Medulla oblongata (tissue), 1 donor: ENCODE measurements around the gene PHLDB1.
"Not testable (repeated sequence)": the region's sequence is repeated elsewhere in the genome, so short reads cannot be mapped to it uniquely, and the experiment has no call there.

Experiments
- DNase-seq: peaks from one replicate; pipeline ENCODE4 v3.0.0-alpha.2; 2015; ENCODE audit errors: extremely low spot score

PHLDB1 gene

DNA sequence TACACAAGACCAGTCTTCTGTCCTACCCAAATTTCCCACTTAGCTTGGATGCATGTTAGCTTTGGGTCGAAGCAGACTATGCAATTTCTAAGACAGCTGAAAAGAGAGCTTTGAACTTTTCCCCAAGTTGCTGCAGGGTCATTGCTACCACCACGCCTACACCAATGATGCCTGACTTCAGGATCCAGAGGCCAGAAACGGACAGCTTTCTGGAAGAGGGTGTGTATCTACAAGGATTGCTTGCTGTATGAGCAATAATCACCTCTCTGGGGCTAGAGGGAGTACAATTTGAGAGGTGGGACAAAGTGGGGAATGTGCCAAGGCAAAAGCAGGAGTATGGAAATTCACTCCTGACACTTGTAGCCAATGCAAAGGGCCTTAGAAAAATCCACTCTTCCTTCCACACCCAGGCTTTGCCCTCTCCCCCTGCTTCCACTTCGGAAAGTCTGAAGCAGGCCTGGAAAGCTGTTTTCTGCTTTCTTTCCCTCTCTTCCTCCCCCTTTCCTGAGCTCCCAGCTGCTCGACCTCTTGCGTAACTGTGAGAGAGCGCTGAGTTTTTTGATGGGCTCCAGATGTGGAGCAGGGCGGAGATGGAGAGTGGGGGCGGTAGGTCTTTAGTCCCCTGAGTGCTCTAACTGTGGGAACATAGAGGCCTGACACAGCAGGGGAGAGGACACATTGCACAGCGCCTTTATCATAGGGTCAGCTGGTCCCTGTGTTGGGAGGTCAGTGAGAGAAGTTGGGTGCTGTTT, 2.1 kb upstream of the PHLDB1 start:
- peak; percentile 54 for DNase-seq

DNA sequence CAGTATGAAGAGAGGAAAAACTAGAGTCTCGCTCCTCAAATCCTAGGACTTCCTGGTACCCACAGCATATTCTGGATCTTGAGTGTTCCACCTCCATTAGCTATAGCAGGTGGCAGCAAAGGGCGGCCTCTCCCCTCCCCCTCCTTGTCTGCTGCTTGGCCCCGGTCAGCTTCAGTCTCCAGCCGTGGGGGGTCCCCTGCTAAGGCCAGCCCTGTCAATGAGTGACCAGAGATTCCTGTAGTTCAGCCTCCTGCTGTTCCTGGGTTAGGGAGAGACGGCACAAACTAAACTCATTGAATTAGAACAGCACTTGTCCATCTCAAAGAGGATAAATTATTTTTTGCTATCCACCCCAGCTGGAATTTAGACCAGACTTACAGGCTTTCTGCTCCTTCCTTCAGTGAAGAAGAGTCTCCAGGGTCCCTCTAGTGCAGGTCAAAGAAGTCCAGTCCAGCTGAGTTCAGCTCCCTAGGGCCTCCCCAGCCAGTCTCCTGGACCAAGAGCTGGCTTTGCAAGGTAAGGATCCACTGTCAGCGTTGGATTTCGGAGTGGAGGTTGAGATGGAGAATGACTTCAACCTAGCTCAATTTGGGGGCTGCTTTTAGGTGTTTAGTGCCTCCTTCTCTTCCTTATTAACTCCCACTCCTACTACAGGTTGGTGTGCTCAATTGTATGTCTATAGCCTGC, 1.1 kb upstream of the PHLDB1 start:
- no peak for DNase-seq

DNA sequence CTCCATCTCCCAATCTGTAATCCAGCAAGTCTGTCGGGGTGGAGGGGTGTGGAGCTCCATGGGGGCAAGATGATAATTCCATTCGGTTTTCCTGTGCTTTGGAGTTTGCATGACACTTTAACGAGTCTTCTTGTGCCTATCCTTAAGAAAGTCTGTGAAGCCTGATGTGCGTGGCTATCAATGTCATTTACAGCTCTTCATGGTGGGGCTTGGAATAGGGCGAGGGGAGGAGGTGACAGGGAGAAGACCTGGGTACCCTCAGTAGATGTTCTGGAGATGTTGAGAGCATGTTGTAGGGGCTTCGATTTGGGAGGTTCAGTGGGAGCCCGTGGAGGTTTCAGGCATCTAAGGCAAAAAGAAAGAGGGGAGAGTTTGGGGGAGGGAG, 579 bp upstream of the PHLDB1 start:
- DNase-seq: no peak

DNA sequence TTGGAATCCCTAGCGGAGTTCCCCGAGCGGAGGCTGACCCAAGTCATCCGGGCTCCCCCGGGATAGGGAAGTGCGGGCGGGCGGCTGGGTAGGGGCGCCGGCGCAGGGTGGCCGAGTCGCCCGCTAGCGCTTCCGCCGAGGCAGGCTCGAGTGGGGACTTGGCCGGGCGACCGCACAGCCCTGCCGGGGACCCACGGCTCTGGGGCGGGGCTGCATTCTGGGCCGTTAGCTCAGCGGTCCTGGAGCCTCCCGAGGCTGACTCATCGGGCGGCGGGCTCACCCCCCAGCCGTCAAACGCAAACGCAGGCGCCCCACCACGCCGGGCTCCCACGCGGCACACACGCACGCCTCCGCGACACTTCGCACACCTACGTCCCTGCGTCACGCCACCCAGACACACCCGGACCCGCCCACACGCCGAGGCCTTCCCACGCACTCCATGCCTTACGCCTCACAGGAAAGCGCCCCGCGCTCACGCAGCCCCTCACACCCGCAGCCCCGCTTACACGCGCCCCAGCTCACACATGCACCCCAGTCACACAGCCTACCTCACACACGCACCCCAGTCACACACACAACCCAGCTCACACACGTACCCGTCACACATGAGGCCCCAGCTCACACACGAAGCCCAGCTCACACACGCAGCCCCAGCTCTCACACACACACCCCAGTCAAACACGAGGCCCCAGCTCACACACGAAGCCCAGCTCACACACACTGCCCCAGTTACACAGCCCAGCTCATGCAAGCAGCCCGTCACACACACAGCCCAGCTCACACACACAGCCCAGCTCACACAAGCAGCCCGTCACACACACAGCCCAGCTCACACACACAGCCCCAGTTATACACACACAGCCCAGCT, 1.2 kb downstream of the PHLDB1 start:
- peak; percentile 46 for DNase-seq

DNA sequence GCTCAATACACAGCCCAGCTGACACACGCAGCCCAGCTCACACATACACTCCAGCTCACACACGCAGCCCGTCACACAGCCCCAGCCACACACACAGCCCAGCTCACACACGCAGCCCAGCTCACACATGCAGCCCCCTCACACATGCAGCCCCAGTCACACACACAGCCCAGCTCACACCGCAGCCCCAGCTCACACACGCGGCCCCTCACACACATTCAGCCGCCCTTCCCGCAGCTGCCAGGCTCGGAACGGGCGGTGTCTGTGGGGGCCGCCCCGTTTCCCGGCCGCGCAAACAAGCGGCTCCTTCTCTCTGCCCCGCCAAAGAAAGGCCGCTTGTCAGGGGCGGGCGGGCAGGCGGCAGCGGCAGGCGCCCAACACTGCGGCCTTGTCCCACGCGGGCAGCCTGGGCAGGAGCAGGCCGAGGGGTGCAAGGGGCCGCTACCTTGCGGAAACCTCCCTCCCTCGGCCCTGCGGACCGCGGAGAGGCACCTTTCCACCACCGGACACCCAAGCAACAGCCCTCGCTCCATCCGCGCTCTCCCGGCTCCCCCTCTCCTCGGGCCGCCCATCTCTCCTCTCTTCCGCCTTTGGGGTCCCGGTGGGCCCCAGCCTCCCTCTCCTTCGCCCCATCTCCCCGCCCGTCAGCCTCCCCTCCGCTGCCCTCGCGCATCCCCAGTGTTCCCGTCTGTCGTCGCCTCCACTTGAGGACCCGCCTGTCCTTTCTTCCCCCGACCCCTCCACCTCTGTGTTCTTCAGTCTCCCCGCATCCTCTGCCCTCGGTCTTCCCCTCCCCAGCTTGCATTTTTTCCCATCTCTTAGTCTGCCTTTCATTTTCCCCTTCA, 2.2 kb downstream of the PHLDB1 start:
- peak; percentile 84 for DNase-seq

DNA sequence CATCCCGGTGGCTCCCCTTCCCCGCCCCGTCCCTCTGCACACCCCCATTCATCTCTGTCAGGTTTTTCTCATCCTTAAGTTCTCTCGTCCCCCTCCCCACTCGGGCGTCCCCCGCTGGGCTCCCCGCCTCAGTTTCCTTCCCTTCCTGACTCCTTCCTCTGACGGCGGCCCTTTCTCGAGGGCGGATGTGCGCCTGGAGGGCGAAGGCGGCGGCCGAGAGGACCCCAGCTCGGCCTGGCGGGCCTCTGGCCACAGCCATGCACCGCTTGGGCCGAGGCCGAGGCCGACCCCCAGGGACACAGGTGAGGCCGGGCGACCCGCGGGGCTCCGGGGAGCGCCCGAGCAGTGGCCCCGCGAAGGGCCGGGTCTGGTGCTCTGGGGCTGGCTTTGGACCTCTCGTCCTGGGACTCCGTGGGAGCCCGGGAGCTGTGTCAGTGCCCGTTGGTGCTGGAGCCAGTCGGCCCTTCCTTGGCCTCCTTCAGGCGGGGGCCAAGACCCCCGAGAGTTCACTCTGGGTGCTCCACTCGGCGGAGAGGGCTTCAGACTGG, 2.9 kb downstream of the PHLDB1 start:
- no peak for DNase-seq

DNA sequence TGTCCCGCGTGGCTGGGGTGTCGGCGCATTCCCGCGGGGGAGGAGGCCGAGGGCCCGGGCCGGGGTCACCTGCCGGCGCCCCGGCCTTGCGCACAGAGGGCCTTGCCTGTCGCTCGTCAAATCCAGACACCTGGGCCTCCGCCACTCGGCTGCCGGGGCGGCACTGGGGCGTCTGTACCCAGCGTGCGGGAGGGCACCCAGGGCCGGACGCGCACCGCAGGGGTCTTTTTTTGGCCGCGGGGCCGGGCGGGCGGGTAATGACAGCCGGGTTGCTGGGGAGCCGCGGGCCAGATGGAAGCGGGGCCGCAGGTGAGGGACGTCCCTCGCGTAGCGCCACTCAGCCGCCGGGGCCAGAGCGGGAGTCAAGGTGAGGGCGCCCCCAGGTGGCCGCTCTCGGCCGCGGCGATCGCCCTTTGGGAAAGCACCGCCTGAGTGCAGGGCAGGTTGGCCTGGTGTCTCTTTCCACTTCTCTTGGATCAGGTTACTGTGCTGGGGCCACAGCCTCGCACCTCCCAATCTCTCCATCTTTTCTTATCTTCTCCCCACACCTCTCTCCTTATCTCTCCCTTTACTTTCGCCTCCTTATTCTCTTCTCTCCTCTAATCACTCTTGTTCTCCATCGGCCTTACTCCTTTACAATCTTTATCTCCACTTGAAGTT, 3.5 kb downstream of the PHLDB1 start:
- peak; percentile 78 for DNase-seq

DNA sequence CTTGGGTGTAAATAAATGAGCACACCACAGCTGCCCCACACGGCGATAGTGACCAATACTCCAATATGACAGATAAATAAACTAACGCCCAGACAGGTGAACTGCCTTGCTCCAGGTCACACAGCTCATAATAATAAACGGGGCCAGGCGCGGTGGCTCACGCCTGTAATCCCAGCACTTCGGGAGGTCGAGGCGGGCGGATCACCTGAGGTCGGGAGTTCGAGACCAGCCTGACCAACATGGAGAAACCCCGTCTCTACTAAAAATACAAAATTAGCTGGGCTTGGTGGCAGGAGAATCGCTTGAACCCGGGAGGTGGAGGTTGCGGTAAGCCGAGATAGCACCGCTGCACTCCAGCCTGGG, 4.0 kb downstream of the PHLDB1 start:
- DNase-seq: not testable (repeated sequence)

DNA sequence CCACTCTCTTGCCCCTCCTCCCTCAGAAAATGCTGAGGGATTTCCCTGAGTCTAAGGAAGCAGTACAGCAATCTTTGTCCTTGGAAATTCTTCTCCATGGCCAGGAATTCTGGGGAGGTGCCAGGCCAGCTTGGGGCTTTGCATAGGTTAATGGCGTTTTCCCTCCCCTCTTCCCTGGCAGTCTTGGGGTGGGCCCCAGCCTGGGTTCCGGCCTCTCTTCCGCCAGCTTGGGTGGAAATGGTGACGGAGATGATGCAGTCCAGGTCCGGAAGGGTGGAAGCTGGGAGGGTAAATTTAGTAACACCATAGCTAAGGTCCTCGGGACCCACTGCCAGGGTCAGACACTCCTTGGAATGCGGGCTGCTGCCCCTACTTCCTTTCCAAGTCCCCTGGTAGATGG, 5.0 kb downstream of the PHLDB1 start:
- DNase-seq: no peak

DNA sequence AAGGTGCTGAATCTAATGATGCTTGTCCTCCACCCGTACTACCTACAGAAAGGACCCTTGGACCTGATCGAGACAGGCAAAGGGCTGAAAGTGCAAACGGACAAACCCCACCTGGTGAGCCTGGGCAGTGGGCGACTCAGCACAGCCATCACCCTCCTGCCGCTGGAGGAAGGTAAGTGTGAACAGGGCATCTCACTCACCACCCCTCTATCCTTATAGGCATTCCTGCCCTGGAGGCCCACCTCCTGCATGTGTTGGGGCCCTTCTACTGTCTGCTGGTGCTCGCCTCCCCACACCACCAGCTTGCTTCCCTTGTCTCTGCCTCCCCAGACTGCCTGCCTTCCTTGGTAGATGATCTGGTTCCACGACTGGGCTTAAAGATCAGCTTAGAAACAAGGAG, 7.1 kb downstream of the PHLDB1 start:
- no peak for DNase-seq

DNA sequence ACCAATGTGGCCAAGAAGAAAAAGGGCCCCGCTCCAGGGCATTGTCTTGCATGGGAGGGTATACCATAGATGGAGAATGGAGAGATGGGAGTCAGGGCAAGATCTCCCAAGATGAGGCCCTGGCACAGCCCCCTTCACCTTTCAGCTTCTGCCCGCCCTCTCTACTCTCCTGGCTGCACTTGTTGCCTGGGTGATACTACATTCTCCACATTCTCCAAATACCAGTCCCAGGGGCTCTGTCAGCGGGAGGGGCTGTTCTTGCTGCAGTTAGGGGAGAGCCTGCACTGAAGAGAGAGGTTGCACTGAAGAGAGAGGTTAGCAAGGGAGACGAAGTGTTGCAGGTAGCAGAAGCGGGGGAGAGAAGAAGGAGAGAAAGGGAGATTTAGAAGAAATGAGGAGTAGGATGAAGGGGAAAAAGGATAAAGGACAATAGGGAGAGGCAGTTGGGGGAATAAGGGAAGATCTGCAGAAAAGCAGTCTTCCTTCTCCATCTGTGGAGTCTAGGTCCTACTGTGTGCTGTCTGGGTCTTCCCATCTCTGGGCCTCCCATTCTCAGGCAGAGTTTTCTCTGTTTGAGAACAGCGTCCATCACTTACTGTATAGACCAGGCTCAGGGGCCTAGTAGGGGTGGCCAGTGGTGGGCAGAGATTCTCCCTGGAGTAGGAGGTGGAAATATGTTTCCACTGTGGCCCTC, 8.0 kb downstream of the PHLDB1 start:
- DNase-seq: no peak

DNA sequence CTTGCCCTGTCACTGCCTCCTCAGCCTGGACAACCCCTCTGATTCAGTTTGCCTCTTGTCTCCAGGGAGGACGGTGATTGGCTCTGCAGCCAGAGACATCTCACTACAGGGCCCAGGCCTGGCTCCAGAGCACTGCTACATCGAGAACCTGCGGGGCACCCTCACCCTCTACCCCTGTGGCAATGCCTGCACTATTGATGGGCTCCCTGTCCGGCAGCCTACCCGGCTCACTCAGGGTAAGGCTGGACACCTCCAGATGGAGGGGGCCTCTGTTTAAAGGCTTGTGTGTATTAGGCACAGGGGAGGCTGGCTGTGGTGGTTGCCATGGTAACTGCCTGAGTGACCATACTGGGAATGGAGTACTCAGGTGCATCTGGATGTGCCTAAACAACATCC, 8.6 kb downstream of the PHLDB1 start:
- DNase-seq: no peak

DNA sequence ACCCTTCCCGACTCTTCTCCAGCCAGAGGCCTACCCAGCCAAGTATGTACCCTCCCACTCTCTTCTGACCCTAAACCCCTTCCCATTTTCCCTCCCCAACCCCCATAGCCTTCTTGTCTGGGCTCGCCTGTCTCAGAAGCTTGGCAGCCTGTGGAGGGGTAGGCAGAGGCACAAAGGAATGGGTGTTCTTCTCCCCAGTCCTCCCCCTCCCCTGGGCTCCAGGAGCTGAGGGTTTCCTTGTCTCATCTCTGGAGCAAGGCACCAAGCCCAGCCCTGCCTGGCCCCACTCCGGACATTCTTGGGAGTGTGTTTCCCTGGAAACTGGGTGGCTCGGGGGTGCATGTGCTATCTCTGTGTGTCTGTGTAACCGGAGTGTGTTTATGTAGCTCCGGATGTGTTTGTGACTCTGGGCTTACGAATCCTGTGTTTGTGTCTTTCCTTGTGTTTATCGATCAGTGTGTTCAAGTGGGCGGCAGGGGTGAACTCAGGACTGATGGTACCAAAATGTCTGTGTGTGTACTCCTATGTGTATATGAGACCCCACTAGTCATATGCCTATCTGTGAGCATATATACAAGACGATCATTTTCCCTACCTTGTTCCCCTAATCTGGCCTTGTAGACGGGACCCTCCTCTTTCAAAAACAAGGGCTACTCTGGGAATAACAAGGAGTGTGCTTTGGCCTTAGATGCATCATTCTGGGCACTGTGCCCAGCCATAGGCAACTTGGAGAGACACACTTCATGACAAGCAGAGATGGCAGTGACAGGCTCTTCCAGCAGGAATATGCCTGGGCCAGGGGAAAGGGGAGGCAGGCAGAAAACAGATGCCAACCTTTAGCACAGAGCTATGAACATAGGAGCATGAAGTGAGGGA, 10.9 kb downstream of the PHLDB1 start:
- peak; percentile 90 for DNase-seq

DNA sequence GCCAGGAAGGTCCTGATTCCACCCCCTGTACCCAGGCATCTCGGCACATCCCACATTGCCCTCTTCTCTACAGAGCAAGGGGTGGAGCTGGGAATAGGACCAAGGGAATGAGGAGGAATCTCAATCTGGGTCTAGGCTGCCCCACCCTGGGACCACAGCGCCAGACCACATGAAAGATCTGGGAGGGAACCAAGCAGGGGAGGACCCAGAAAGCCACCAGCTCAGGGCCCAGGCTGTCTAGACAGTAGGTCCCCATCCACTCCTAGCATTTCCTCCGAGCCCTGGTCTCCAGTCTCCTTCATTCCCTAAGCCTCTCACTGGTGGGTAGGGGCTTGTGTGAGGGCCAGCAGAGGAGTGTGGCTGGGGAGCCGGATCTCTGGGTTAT, 11.6 kb downstream of the PHLDB1 start:
- DNase-seq: peak; percentile 31

DNA sequence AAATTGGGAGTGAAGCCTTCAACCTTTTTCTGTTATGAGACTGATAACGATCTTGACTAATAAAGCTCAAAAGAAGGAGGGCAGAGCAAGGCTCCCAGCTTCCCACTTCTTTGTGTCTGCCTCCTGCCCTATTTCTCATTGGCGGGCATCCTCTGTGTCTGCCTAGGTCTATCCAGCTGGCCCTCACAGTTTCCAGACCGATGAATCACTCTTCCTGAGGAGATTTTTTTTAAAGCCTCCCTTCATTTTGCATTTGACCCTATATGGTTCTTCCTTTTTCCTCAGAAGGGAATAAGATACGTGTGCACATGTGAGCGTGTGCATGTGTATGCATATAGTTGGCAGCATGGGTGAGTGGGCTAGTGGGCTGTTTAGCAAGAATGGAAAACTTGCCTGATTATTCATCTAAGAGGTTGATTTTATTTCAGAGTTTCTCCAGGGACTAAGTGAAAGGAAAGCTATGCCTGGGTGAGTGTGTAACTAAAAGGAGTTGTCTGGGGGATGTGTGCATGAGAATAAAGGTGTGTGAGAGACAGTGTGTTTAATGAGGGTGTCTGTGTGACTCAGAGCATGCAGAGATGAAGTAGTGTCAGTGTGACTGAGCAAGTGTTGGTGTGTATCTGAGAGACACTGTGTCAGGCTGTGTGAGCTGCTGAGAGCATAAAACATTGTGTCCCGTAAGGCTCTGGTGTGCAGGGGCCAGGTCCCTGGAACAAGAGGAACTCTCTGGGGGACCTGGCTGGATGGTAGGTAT, 12.2 kb downstream of the PHLDB1 start:
- DNase-seq: peak; percentile 77

DNA sequence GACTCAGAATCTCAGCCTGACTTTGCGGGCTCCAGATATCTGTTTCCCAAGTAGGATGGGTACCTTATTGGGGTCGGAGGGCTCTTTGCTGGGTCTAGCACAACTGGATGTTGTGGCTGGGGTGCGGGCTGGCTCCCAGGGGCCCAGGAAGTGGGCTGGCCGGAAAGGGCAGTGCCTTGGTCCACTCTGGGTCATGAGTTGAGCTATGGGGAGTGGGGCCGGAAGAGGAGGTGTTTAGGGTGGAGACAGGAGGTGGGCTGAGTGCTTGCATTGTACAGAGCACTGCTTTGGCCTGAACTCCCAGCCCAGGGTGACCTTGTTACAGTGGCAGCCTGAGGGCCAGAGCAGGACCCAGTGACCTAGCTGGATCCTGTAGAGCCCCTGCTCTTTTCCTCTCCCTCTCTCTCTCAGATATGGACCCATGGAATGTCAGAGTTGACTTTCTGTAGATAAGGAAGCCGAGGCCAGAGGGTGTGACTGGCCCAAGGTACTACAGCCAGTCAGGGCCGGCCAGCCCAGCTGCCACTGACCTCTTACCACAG, 13.2 kb downstream of the PHLDB1 start:
- DNase-seq: no peak

DNA sequence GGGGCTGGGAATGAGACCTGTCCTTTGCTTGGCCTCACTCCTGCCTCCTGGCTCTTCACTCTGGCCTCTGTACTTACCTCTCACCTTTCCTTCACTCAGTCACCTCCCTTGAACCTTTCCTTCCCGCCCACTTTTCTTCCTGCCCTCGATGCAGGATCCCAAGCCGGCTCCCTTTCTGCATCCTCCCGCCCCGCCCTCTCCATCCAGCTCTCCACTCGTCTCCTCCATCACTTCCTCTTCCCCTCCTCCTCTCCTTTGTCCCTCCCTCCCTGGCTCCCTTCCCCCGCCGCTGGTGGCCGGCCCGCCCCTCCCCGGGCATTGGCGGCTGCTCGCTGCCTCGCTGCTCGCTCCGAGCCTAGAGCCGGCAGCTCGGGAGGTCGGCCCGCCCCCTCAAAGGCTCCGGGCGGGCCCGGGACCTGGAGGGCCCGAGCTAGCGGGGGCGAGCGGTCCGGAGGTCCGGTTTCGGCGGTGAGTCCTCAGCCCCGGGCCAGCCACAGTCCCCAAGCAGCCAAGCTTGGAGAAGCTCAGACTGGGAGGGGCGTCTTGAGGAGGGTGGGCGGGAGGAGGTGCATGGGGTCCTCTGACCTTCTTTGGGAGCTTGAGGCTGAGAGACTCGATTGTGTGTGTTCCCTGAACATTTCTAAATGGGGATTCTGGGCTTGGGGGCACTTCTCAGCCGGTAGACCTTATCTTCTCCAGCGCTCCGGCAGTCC, 13.8 kb downstream of the PHLDB1 start:
- peak; percentile 94 for DNase-seq
